HepG2 (cell line): ENCODE results near the gene ZNF30. TPM values are rescaled to one million over a fixed set of nuclear protein-coding genes. Genes with fewer than 3 reads are reported as not detected.

Source experiments
- ATAC-seq: fragments of 200-7000 bp; cut with Tn5 transposase; 3 replicates; pipeline ENCODE4 v1.9.1; 2020; ENCODE audit warnings: mild to moderate bottlenecking, moderate library complexity
- Bru-seq: library from RNA; stranded (reverse); fragments of 400-500 nt; gene quantifications from one replicate; lab custom pipeline; 2021; lab: Mats Ljungman, UMichigan
- BruChase-seq, 2 experiments: library from RNA; stranded (reverse); fragments of 400-500 nt; gene quantifications; one replicate each; lab custom pipeline; 2021; lab: Mats Ljungman, UMichigan
- BruUV-seq: library from RNA; stranded (reverse); fragments of 400-500 nt; replicated peaks from 2 replicates; lab custom pipeline; 2021; lab: Mats Ljungman, UMichigan
- CTCF ChIA-PET: fragments of 300-600 bp; formaldehyde crosslinking; extraction: SDS; loops from one replicate; lab custom pipeline; 2021; ENCODE audit warnings: low total read pairs, inconsistent platforms, low intra/inter-chr PET ratio; lab: Yijun Ruan, JAX
- POLR2A ChIA-PET: fragments of 350-600 bp; sonication (Branson Sonifier 250); formaldehyde crosslinking; loops from one replicate; lab custom pipeline; 2020; ENCODE audit warnings: antibody characterized with exemption, inconsistent platforms; lab: Yijun Ruan, JAX
- DNase-seq: peaks from one replicate; pipeline ENCODE4 v3.0.0-alpha.2; 2015; ENCODE audit warnings: low spot score
- FAIRE-seq: peaks from 3 replicates; lab custom pipeline; 2011; peaks lifted over from hg19 to GRCh38; lab: Jason Lieb, UNC
- H2AFZ ChIP-seq: one replicate; pipeline ENCODE4 v1.6.1; 2011; ENCODE audit warnings: low read length, inconsistent platforms
- H3K27ac ChIP-seq: fragments of 300-600 bp; 3 replicates; pipeline ENCODE4 v1.8.0; 2011; ENCODE audit warnings: mixed run types, mild to moderate bottlenecking, mixed read lengths, low read length, inconsistent platforms; ENCODE audit not compliant: insufficient read depth; ENCODE audit errors: extremely low read length
- H3K27me3 ChIP-seq, 2 experiments: fragments of 200-600 bp in 1 of 2; 2 replicates in 1 of 2; 3 replicates in 1 of 2; pipeline versions ENCODE4 v1.6.0 to v1.8.0; 2011; ENCODE audit warnings: low read length in 2 of 2, mild to moderate bottlenecking in 2 of 2, moderate library complexity in 2 of 2, inconsistent platforms in 1 of 2; ENCODE audit not compliant: insufficient read depth in 2 of 2, control insufficient read depth in 1 of 2
- H3K36me3 ChIP-seq, 2 experiments: fragments of 200-600 bp in 1 of 2; replicated peaks in 1 of 2; 2 replicates in 1 of 2; 3 replicates in 1 of 2; pipeline versions ENCODE4 v1.5.1 to v1.8.0; 2011; ENCODE audit warnings: low read length in 2 of 2, inconsistent platforms in 1 of 2; ENCODE audit not compliant: insufficient read depth in 2 of 2, control insufficient read depth in 1 of 2
- H3K4me1 ChIP-seq: 2 replicates; pipeline ENCODE4 v1.5.1; 2012; ENCODE audit warnings: low read length, inconsistent platforms; ENCODE audit not compliant: insufficient read depth
- H3K4me2 ChIP-seq: 2 replicates; pipeline ENCODE4 v1.6.0; 2011; ENCODE audit warnings: low read depth, low read length, inconsistent platforms
- H3K4me3 ChIP-seq, 3 experiments: fragments of 200-600 bp in 1 of 3; sonication (generic), shearing (Covaris generic) in 1 of 3; replicated peaks in 1 of 3; 2 replicates each; pipeline ENCODE4 v1.5.1; 2011 to 2016; ENCODE audit warnings: low read length in 3 of 3, inconsistent platforms in 2 of 3, low read depth in 2 of 3, mild to moderate bottlenecking in 2 of 3, control low read depth in 1 of 3, mixed read lengths in 1 of 3; ENCODE audit not compliant: insufficient read depth in 1 of 3
- H3K79me2 ChIP-seq: one replicate; pipeline ENCODE4 v1.6.1; 2011; ENCODE audit warnings: low read length, inconsistent platforms; ENCODE audit not compliant: insufficient read depth
- H3K9ac ChIP-seq: 2 replicates; pipeline ENCODE4 v1.6.0; 2011; ENCODE audit warnings: mild to moderate bottlenecking, low read depth, low read length, inconsistent platforms; ENCODE audit not compliant: insufficient read depth
- H3K9me3 ChIP-seq: 2 replicates; pipeline ENCODE4 v1.5.1; 2012; ENCODE audit warnings: mild to moderate bottlenecking, low read length
- H4K20me1 ChIP-seq: 2 replicates; pipeline ENCODE4 v1.6.0; 2011; ENCODE audit warnings: inconsistent platforms, mild to moderate bottlenecking, low read length, moderate library complexity; ENCODE audit not compliant: insufficient read depth
- CENPT ChIP-seq: sonication (generic); formaldehyde crosslinking; IDR thresholded peaks from 2 replicates; pipeline ENCODE4 v1.8.0; 2022; ENCODE audit warnings: low read depth, mild to moderate bottlenecking, moderate library complexity, missing genetic modification reagents
- GRHL1 ChIP-seq: sonication (generic); formaldehyde crosslinking; conservative IDR thresholded peaks from 2 replicates; pipeline ENCODE4 v1.8.0; 2022; ENCODE audit warnings: missing genetic modification reagents
- PAX8 ChIP-seq: sonication (generic); formaldehyde crosslinking; IDR thresholded peaks from 2 replicates; pipeline ENCODE4 v1.8.0; 2022; ENCODE audit warnings: mild to moderate bottlenecking, missing genetic modification reagents, borderline replicate concordance
- TEAD3 ChIP-seq: optimal IDR thresholded peaks from 2 replicates; pipeline ENCODE3; 2016; ENCODE audit warnings: borderline replicate concordance
- ZNF12 ChIP-seq: sonication (generic); formaldehyde crosslinking; IDR thresholded peaks from 2 replicates; pipeline ENCODE4 v1.5.0; 2020; ENCODE audit warnings: missing genetic modification reagents
- ZNF180 ChIP-seq: sonication (generic); formaldehyde crosslinking; IDR thresholded peaks from 2 replicates; pipeline ENCODE4 v1.4.0; 2020; ENCODE audit warnings: low read depth, missing genetic modification reagents, borderline replicate concordance
- ZNF24 ChIP-seq: fragments of 450-650 bp; IDR thresholded peaks from 2 replicates; pipeline ENCODE4 v1.6.1; 2017; ENCODE audit warnings: antibody characterized with exemption, mild to moderate bottlenecking
- ZNF44 ChIP-seq: sonication (generic); formaldehyde crosslinking; IDR thresholded peaks from 2 replicates; pipeline ENCODE4 v1.5.1; 2020; ENCODE audit warnings: mild to moderate bottlenecking, missing genetic modification reagents
- ZNF530 ChIP-seq: sonication (generic); formaldehyde crosslinking; IDR thresholded peaks from 2 replicates; pipeline ENCODE4 v1.5.0; 2020; ENCODE audit warnings: low read depth, mild to moderate bottlenecking, missing genetic modification reagents
- ZNF644 ChIP-seq: IDR thresholded peaks from 2 replicates; pipeline ENCODE4 v1.6.1; 2016; ENCODE audit warnings: low read depth
- WGBS: methylation state at CpG from one replicate; pipeline ENCODE4 v1.1.6; 2017; ENCODE audit warnings: low lambda C conversion rate; 5-methylcytosine and 5-hydroxymethylcytosine counted together
- in situ Hi-C: cut with HindIII; loops from 2 replicates; pipeline ENCODE4 v1.10.0; 2017; ENCODE audit warnings: low pct_unique_long_range_greater_than_20kb; ENCODE audit not compliant: extremely low pct_ligation_motif_present
- intact Hi-C: fragments of 100-400 bp; cut with micrococcal nuclease; formaldehyde crosslinking; loops from one replicate; pipeline ENCODE4 v1.10.0; 2022; ENCODE audit not compliant: unreplicated experiment
- long read RNA-seq, 2 experiments: library from RNA in 1 of 2; library from polyadenylated mRNA in 1 of 2; stranded (forward) in 1 of 2; unstranded in 1 of 2; transcript quantifications; one replicate each; pipeline ENCODE4 v2.0.0, GENCODE V29; 2019 to 2022
- polyA minus RNA-seq, 3 experiments: library from RNA; depleted of rRNA, polyadenylated mRNA; stranded (reverse); fragments of >200 nt; gene quantifications; 2 replicates each; pipeline ENCODE4 v1.2.3, GENCODE V29; 2011; ENCODE audit warnings: low replicate concordance in 1 of 3
- polyA plus RNA-seq, 8 experiments: library from polyadenylated mRNA; depleted of rRNA in 3 of 8; stranded (reverse) in 7 of 8; unstranded in 1 of 8; fragments of >200 nt; fragmentation: Illumina TruSeq in 4 of 8; extraction: Trizol in 4 of 8; gene quantifications; 2 replicates each; pipeline versions ENCODE4 v1.2.1 to v1.2.3, GENCODE V29; 2011 to 2016; ENCODE audit warnings: low read depth in 4 of 8, missing spikeins in 1 of 8, mixed read lengths in 1 of 8; ENCODE audit not compliant: insufficient read depth in 1 of 8
- total RNA-seq, 5 experiments: library from RNA; depleted of rRNA; stranded (reverse); fragments of >200 nt; fragmentation: Illumina TruSeq; extraction: Trizol; gene quantifications; 2 replicates each; pipeline ENCODE4 v1.2.3, GENCODE V29; 2016; ENCODE audit warnings: low read depth in 1 of 5
- TF ChIP-seq, protein P1 (sequence below): sonication (generic); formaldehyde crosslinking; IDR thresholded peaks from 2 replicates; pipeline ENCODE4 v1.8.0; 2022; ENCODE audit warnings: mild to moderate bottlenecking, missing genetic modification reagents, moderate library complexity
- TF ChIP-seq, protein P2 (sequence below): IDR thresholded peaks from 2 replicates; pipeline ENCODE4 v1.6.1; 2012; ENCODE audit warnings: low read length, improper control_type of control experiment

Gene ZNF30
- 4.4 and 6.2 TPM in 2 replicates for total RNA-seq (2016; rRNA removed; fragmentation: Illumina TruSeq; extraction: Trizol)
- total RNA-seq (2016; cell fraction: cytosol; rRNA removed; fragmentation: Illumina TruSeq; extraction: Trizol; ENCODE audit: low read depth): 1.3 and 1.4 TPM in 2 replicates
- total RNA-seq (2016; cell fraction: insoluble cytoplasmic fraction; rRNA removed; fragmentation: Illumina TruSeq; extraction: Trizol): 4.0 and 6.2 TPM in 2 replicates
- total RNA-seq (2016; cell fraction: membrane; rRNA removed; fragmentation: Illumina TruSeq; extraction: Trizol): 1.6 and 2.0 TPM in 2 replicates
- total RNA-seq (2016; cell fraction: nucleus; rRNA removed; fragmentation: Illumina TruSeq; extraction: Trizol): 2.9 TPM in 2 replicates
- 2.1 and 2.3 TPM in 2 replicates for polyA plus RNA-seq (2011; rRNA removed)
- 0.99 and 2.0 TPM in 2 replicates for polyA plus RNA-seq (2011; cell fraction: cytosol; rRNA removed)
- polyA plus RNA-seq (2011; cell fraction: nucleus; rRNA removed): 1.7 and 2.2 TPM in 2 replicates
- 2.0 and 2.3 TPM in 2 replicates for polyA plus RNA-seq (2012)
- 0.37 and 0.49 TPM in 2 replicates for polyA plus RNA-seq (2016; cell fraction: cytosol; fragmentation: Illumina TruSeq; extraction: Trizol; ENCODE audit: low read depth)
- polyA plus RNA-seq (2016; cell fraction: insoluble cytoplasmic fraction; fragmentation: Illumina TruSeq; extraction: Trizol; ENCODE audit: low read depth): 4.0 and 4.7 TPM in 2 replicates
- polyA plus RNA-seq (2016; cell fraction: membrane; fragmentation: Illumina TruSeq; extraction: Trizol; ENCODE audit: low read depth): 0.87 and 1.1 TPM in 2 replicates
- polyA plus RNA-seq (2016; cell fraction: nucleus; fragmentation: Illumina TruSeq; extraction: Trizol; ENCODE audit: insufficient read depth, low read depth): 5.5 and 5.9 TPM in 2 replicates
- 2.0 and 3.4 TPM in 2 replicates for polyA minus RNA-seq (2011; rRNA and poly(A)+ RNA removed; ENCODE audit: low replicate concordance)
- 1.5 and 1.8 TPM in 2 replicates for polyA minus RNA-seq (2011; cell fraction: cytosol; rRNA and poly(A)+ RNA removed)
- 3.5 and 4.0 TPM in 2 replicates for polyA minus RNA-seq (2011; cell fraction: nucleus; rRNA and poly(A)+ RNA removed)
- percentile 44 among the genes with signal in this experiment for Bru-seq, nascent RNA
- percentile 38 among the genes with signal in this experiment for BruChase-seq, experiment 1, labeled RNA remaining after a 6-hour chase
- percentile 41 among the genes with signal in this experiment for BruChase-seq, experiment 2, labeled RNA remaining after a 2-hour chase
- long read RNA-seq, experiment 1, partial matches to known transcripts: 1 of 5 reads
- long read RNA-seq, experiment 1, other reads (novel, unspliced or antisense): 4 of 5 reads
- long read RNA-seq, experiment 2: 0 reads

GRCh38 chr19:34926685-34927375 is at the start of gene ZNF30:
TSS of gene ZNF30 (plus strand) at chr19:34926903. CDS start at chr19:34929948, 3,045 bp downstream.
- POLR2A ChIA-PET: interaction anchor here (0.6 to 1.8 kb wide), 6 partner anchors 36 to 193 kb away, joined by 3 to 10 read pairs (median 4); partner anchors contain the start of gene ZNF181
- 2% methylated on average over 19 of the region's 53 CpGs for WGBS
- DNase-seq (peak; percentile 85), ATAC-seq (peak; percentile 100), FAIRE-seq (peak; percentile 76)
- Histone ChIP-seq H3K79me2 (no peaks in the 10 kb centered on the region), H3K9ac (peak within 1 kb of the TSS; percentile 69), H2AFZ (peak within 1 kb of the TSS; percentile 20), H3K4me2 (peak within 1 kb of the TSS; percentile 83), H3K4me3 (peak within 1 kb of the TSS; percentile 63 to 77 (median 65)), H3K27ac (peak within 1 kb of the TSS; percentile 78), H3K27me3 (no peaks in the 10 kb centered on the region), H3K4me1 (peaks cover 15% of the 10 kb centered on the region), H3K9me3 (no peaks in the 10 kb centered on the region), H4K20me1 (no peaks in the 10 kb centered on the region), H3K36me3 (no peaks in the 10 kb centered on the region; a peak in 2 of 5 replicates)
- CTCF ChIA-PET: no interaction called here
- in situ Hi-C loops: no loop called here
- BruUV-seq: TSS peak; percentile 70
- intact Hi-C loops: loop anchor here (1.0 kb wide), 1 partner anchor 194 kb away; no protein-coding TSS in a partner anchor
- TF ChIP-seq PAX8: no peak
- no peak for TF ChIP-seq ZNF24
- TF ChIP-seq, protein P1, sequence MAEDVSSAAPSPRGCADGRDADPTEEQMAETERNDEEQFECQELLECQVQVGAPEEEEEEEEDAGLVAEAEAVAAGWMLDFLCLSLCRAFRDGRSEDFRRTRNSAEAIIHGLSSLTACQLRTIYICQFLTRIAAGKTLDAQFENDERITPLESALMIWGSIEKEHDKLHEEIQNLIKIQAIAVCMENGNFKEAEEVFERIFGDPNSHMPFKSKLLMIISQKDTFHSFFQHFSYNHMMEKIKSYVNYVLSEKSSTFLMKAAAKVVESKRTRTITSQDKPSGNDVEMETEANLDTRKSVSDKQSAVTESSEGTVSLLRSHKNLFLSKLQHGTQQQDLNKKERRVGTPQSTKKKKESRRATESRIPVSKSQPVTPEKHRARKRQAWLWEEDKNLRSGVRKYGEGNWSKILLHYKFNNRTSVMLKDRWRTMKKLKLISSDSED (CRISPR knock-in tag): no peak
- no peak for TF ChIP-seq ZNF12
- no peak for TF ChIP-seq ZNF180 (CRISPR knock-in tag)
- TF ChIP-seq TEAD3: peak; percentile 69
- no peak for TF ChIP-seq ZNF44 (CRISPR knock-in tag)
- no peak for TF ChIP-seq ZNF644 (CRISPR knock-in tag)
- TF ChIP-seq GRHL1: no peak
- TF ChIP-seq ZNF530: no peak
- TF ChIP-seq, protein P2, sequence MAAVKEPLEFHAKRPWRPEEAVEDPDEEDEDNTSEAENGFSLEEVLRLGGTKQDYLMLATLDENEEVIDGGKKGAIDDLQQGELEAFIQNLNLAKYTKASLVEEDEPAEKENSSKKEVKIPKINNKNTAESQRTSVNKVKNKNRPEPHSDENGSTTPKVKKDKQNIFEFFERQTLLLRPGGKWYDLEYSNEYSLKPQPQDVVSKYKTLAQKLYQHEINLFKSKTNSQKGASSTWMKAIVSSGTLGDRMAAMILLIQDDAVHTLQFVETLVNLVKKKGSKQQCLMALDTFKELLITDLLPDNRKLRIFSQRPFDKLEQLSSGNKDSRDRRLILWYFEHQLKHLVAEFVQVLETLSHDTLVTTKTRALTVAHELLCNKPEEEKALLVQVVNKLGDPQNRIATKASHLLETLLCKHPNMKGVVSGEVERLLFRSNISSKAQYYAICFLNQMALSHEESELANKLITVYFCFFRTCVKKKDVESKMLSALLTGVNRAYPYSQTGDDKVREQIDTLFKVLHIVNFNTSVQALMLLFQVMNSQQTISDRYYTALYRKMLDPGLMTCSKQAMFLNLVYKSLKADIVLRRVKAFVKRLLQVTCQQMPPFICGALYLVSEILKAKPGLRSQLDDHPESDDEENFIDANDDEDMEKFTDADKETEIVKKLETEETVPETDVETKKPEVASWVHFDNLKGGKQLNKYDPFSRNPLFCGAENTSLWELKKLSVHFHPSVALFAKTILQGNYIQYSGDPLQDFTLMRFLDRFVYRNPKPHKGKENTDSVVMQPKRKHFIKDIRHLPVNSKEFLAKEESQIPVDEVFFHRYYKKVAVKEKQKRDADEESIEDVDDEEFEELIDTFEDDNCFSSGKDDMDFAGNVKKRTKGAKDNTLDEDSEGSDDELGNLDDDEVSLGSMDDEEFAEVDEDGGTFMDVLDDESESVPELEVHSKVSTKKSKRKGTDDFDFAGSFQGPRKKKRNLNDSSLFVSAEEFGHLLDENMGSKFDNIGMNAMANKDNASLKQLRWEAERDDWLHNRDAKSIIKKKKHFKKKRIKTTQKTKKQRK: no peak
- TF ChIP-seq CENPT (CRISPR knock-in tag): no peak
